ENCODE data around the gene CT45A1. TPM values are rescaled to one million over a fixed set of nuclear protein-coding genes. Genes with fewer than 3 reads are reported as not detected.
"Not testable (repeated sequence)": the region's sequence is repeated elsewhere in the genome, so short reads cannot be mapped to it uniquely, and the experiment has no call there.

The CT45A1 gene
- total RNA-seq, 1 experiment from 2014 or later = not detected

DNA sequence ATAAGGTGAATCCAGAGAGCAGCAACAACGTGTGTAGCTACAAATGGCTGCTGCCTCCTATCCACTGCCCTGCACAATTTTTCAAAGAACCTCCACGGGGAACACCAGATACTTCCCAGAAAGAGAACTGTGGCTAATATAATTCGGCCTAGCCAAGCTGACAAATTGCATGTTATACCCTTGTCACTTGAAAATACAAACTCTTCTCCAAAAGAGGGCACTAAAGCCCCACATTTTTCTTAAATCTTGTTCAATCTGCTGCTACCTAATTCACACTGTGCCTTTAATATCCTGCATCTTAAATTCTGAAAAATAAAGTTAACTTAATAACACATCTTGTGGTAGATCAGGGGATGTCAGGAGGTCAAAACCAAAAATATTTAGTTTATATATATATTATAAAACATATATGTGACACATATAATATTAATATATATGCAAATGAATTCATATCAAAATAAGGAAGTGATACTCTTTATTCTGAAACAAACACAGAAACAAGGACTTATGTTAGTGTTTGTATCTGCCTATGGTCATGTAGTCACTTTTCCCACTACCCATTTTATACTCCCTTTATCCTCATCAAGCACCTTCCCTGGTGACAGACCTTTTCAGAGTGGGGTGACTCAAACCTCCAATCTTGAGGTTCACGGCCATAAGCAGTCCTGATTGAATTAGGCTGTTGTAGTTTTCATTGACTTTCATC, 24.1 kb downstream of the CT45A1 start:
- no peaks in the 10 kb centered on the region for H3F3A ChIP-seq (ENCODE audit: low read length, unreplicated experiment)
- H3K9me2 ChIP-seq (replicated peaks; ENCODE audit: low read length) = no peaks in the 10 kb centered on the region
- H4K20me1 ChIP-seq (ENCODE audit: low read length) = no peaks in the 10 kb centered on the region
- H2AFZ ChIP-seq (ENCODE audit: low read length) = no peak overlapping the region
- H3K27ac ChIP-seq (ENCODE audit: low read length) = no peak overlapping the region
- CTCF ChIA-PET = no interaction called here
- H3K9me3 ChIP-seq (ENCODE audit: low read length) = no peaks in the 10 kb centered on the region
- intact Hi-C loops (cut with micrococcal nuclease) = no loop called here
- H3K27me3 ChIP-seq (ENCODE audit: low read length) = peaks cover 12% of the 10 kb centered on the region
- TF ChIP-seq EZH2phosphoT487 (IDR thresholded peaks at IDR 0.05; ENCODE audit: borderline replicate concordance, low read length) (no peak), EZH2 (IDR thresholded peaks at IDR 0.05; ENCODE audit: low read length, unreplicated experiment) (no peak)
- TF ChIP-seq, protein P1, sequence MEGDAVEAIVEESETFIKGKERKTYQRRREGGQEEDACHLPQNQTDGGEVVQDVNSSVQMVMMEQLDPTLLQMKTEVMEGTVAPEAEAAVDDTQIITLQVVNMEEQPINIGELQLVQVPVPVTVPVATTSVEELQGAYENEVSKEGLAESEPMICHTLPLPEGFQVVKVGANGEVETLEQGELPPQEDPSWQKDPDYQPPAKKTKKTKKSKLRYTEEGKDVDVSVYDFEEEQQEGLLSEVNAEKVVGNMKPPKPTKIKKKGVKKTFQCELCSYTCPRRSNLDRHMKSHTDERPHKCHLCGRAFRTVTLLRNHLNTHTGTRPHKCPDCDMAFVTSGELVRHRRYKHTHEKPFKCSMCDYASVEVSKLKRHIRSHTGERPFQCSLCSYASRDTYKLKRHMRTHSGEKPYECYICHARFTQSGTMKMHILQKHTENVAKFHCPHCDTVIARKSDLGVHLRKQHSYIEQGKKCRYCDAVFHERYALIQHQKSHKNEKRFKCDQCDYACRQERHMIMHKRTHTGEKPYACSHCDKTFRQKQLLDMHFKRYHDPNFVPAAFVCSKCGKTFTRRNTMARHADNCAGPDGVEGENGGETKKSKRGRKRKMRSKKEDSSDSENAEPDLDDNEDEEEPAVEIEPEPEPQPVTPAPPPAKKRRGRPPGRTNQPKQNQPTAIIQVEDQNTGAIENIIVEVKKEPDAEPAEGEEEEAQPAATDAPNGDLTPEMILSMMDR (conservative IDR thresholded peaks at IDR 0.05; ENCODE audit: low read depth, low read length) = peak; percentile 33; the same call in 1 of the 2 replicates
- POLR2A ChIA-PET (ENCODE audit: unreplicated experiment) = no interaction called here
- no peak overlapping the region for H3K4me3 ChIP-seq (ENCODE audit: low read length)
- no peaks in the 10 kb centered on the region for H3K36me3 ChIP-seq (ENCODE audit: low read depth, low read length)
- H3K4me1 ChIP-seq (ENCODE audit: insufficient read depth, low read length) = no peaks in the 10 kb centered on the region
- ATAC-seq (peak; percentile 42; the same call in 1 of the 2 replicates), DNase-seq (peak; percentile 42)
- BruUV-seq (replicated peaks) = no TSS peak
- H3K79me2 ChIP-seq (ENCODE audit: low read length) = no peaks in the 10 kb centered on the region
- no peak overlapping the region for H3K9ac ChIP-seq (ENCODE audit: low read length)
- no peak overlapping the region for H3K4me2 ChIP-seq (ENCODE audit: low read length)

DNA sequence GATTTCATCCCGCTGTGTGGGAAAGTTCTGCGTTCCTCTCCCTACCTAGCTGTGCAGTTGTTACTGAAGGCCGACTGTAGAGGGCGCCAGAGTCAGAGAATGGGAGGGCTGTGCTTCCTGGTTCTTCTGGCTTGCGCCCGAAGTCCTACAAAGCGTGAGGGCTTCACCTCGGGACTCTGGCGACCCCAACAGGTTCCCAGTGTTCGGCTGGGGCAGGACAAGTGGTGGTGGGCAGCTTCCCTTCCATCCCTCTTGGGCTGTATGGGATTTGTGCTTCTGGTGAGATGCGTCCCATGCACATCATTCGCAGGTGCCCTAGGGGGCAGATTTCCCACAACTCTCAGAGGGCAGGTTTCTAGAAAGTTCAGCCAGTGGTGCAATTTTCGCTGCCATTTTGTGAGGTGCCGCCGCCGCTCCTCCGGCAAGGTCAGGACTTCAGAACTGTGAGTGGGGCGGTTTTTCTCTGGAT, 27.3 kb downstream of the CT45A1 start:
- H3K9ac ChIP-seq (ENCODE audit: low read length) = no peak overlapping the region
- no peak overlapping the region for H2AFZ ChIP-seq (ENCODE audit: low read length)
- no peak overlapping the region for H3K4me3 ChIP-seq (ENCODE audit: low read length)
- no peaks in the 10 kb centered on the region for H3K36me3 ChIP-seq (ENCODE audit: low read depth, low read length)
- H4K20me1 ChIP-seq (ENCODE audit: low read length) = no peaks in the 10 kb centered on the region
- no peaks in the 10 kb centered on the region for H3F3A ChIP-seq (ENCODE audit: low read length, unreplicated experiment)
- ATAC-seq = peak; percentile 71
- no peaks in the 10 kb centered on the region for H3K9me3 ChIP-seq (ENCODE audit: low read length)
- TF ChIP-seq EZH2phosphoT487 (IDR thresholded peaks at IDR 0.05; ENCODE audit: borderline replicate concordance, low read length) = no peak
- TF ChIP-seq, protein P1 (conservative IDR thresholded peaks at IDR 0.05; ENCODE audit: low read depth, low read length) = peak; percentile 70
- 0 out of 2 replicates have a peak overlapping the region, but pooled peaks have one; percentile 31 for H3K4me2 ChIP-seq (ENCODE audit: low read length)
- no peaks in the 10 kb centered on the region for H3K79me2 ChIP-seq (ENCODE audit: low read length)
- H3K9me2 ChIP-seq (replicated peaks; ENCODE audit: low read length) = no peaks in the 10 kb centered on the region
- BruUV-seq (replicated peaks) = no TSS peak
- ChIA-PET CTCF (no interaction called here), POLR2A (ENCODE audit: unreplicated experiment) (no interaction called here)
- intact Hi-C loops (cut with micrococcal nuclease) = no loop called here
- H3K27me3 ChIP-seq (ENCODE audit: low read length) = peaks cover 12% of the 10 kb centered on the region
- peak; percentile 54 for DNase-seq
- no peak overlapping the region for H3K27ac ChIP-seq (ENCODE audit: low read length)
- H3K4me1 ChIP-seq (ENCODE audit: insufficient read depth, low read length) = no peaks in the 10 kb centered on the region

DNA sequence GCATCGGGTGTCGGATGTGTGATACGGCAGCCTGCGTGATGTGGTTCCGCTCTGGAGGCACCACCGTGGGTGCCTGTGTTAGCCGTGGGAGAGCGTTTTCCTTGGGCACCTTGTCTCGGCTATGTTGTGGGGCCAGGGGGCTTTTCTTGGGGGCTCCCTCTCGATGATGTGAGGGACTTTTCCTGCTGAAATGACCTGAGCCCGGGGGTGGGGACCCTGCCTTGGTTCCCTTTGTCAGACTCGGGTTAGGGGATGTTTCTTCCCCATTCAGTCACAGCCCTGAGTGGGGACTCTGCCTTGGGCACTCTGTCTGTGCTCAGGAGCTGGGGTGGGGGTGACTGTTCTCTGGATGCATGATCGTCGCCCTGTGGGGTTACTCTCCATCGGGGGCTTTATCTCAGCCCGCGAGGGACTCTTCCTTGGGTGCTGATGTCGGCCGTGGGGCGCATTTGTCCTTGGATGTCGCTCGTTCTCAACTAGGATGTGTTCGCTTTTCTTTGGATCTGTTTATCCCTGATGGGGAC, 27.8 kb downstream of the CT45A1 start:
- ChIA-PET CTCF (no interaction called here), POLR2A (ENCODE audit: unreplicated experiment) (no interaction called here)
- Histone ChIP-seq H3K4me1 (ENCODE audit: insufficient read depth, low read length) (no peaks in the 10 kb centered on the region), H3K4me3 (ENCODE audit: low read length) (no peak overlapping the region), H3K9ac (ENCODE audit: low read length) (no peak overlapping the region), H3F3A (ENCODE audit: low read length, unreplicated experiment) (no peaks in the 10 kb centered on the region), H3K9me3 (ENCODE audit: low read length) (no peaks in the 10 kb centered on the region), H4K20me1 (ENCODE audit: low read length) (no peaks in the 10 kb centered on the region), H3K79me2 (ENCODE audit: low read length) (no peaks in the 10 kb centered on the region), H2AFZ (ENCODE audit: low read length) (no peak overlapping the region), H3K4me2 (ENCODE audit: low read length) (no peak overlapping the region), H3K27ac (ENCODE audit: low read length) (no peak overlapping the region), H3K9me2 (replicated peaks; ENCODE audit: low read length) (no peaks in the 10 kb centered on the region), H3K36me3 (ENCODE audit: low read depth, low read length) (no peaks in the 10 kb centered on the region), H3K27me3 (ENCODE audit: low read length) (peaks cover 12% of the 10 kb centered on the region)
- BruUV-seq (replicated peaks) = no TSS peak
- no peak for ATAC-seq
- TF ChIP-seq, protein P1 (conservative IDR thresholded peaks at IDR 0.05; ENCODE audit: low read depth, low read length) = no peak
- TF ChIP-seq EZH2phosphoT487 (IDR thresholded peaks at IDR 0.05; ENCODE audit: borderline replicate concordance, low read length) (no peak), EZH2 (IDR thresholded peaks at IDR 0.05; ENCODE audit: low read length, unreplicated experiment) (no peak)
- DNase-seq = no peak
- intact Hi-C loops (cut with micrococcal nuclease) = no loop called here

DNA sequence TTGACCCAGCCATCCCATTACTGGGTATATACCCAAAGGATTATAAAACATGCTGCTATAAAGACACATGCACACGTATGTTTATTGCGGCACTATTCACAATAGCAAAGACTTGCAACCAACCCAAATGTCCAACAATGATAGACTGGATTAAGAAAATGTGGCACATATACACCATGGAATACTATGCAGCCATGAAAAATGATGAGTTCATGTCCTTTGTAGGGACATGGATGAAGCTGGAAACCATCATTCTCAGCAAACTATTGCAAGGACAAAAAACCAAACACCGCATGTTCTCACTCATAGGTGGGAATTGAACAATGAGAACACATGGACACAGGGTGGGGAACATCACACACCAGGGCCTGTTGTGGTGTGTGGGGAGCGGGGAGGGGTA, 31.3 kb downstream of the CT45A1 start:
- H3K9me2 ChIP-seq (replicated peaks; ENCODE audit: low read length); POLR2A ChIA-PET (ENCODE audit: unreplicated experiment); H3K4me1 ChIP-seq (ENCODE audit: insufficient read depth, low read length); H3K4me3 ChIP-seq (ENCODE audit: low read length); H3K9ac ChIP-seq (ENCODE audit: low read length); H3K79me2 ChIP-seq (ENCODE audit: low read length); CTCF ChIA-PET; H2AFZ ChIP-seq (ENCODE audit: low read length); H3K36me3 ChIP-seq (ENCODE audit: low read depth, low read length); ATAC-seq; H3F3A ChIP-seq (ENCODE audit: low read length, unreplicated experiment); H3K4me2 ChIP-seq (ENCODE audit: low read length); intact Hi-C loops (cut with micrococcal nuclease); H3K27ac ChIP-seq (ENCODE audit: low read length); H3K9me3 ChIP-seq (ENCODE audit: low read length); DNase-seq; BruUV-seq (replicated peaks); H4K20me1 ChIP-seq (ENCODE audit: low read length): not testable (repeated sequence)
- H3K27me3 ChIP-seq (ENCODE audit: low read length) = peaks cover 12% of the 10 kb centered on the region

All from PC-3 (cell line).